MCF 10A (cell line): ENCODE results near the gene MCTP1. TPM values are rescaled to one million over a fixed set of nuclear protein-coding genes. Genes with fewer than 3 reads are reported as not detected.

ENCODE experiments used
- BruUV-seq: library from RNA; stranded (reverse); fragments of 400-500 nt; replicated peaks from 2 replicates; lab custom pipeline; 2021; lab: Mats Ljungman, UMichigan
- CTCF ChIA-PET: fragments of 300-600 bp; sonication (Branson Sonifier 250); formaldehyde crosslinking; extraction: SDS; loops from one replicate; lab custom pipeline; 2021; ENCODE audit warnings: antibody characterized with exemption, inconsistent platforms; lab: Yijun Ruan, JAX
- POLR2A ChIA-PET: fragments of 300-600, 350-650 bp; sonication (Branson Sonifier 250); formaldehyde crosslinking; extraction: SDS; loops from one replicate; lab custom pipeline; 2020; ENCODE audit warnings: antibody characterized with exemption, inconsistent platforms; lab: Yijun Ruan, JAX
- DNase-seq: peaks from one replicate; pipeline ENCODE4 v3.0.0-alpha.2; 2018; ENCODE audit not compliant: unreplicated experiment
- H3K27ac Mint-ChIP-seq: one replicate; pipeline ENCODE4 v1.8.0; 2022; ENCODE audit warnings: mild to moderate bottlenecking, low read depth, mixed read lengths; ENCODE audit not compliant: unreplicated experiment
- H3K27me3 Mint-ChIP-seq: one replicate; pipeline ENCODE4 v1.8.0; 2022; ENCODE audit warnings: mixed read lengths; ENCODE audit not compliant: insufficient read depth, unreplicated experiment
- H3K36me3 Mint-ChIP-seq: one replicate; pipeline ENCODE4 v1.8.0; 2022; ENCODE audit warnings: mild to moderate bottlenecking, moderate library complexity, mixed read lengths; ENCODE audit not compliant: insufficient read depth, unreplicated experiment
- H3K4me1 Mint-ChIP-seq: one replicate; pipeline ENCODE4 v1.8.0; 2022; ENCODE audit warnings: mixed read lengths; ENCODE audit not compliant: insufficient read depth, unreplicated experiment
- H3K4me3 Mint-ChIP-seq: one replicate; pipeline ENCODE4 v1.8.0; 2022; ENCODE audit warnings: mild to moderate bottlenecking, moderate library complexity, mixed read lengths; ENCODE audit not compliant: unreplicated experiment
- H3K9me3 Mint-ChIP-seq: one replicate; pipeline ENCODE4 v1.8.0; 2022; ENCODE audit warnings: mixed read lengths; ENCODE audit not compliant: unreplicated experiment
- CTCF ChIP-seq: fragments of 200-600 bp; IDR thresholded peaks from one replicate; pipeline ENCODE4 v1.8.0; 2022; ENCODE audit warnings: antibody characterized with exemption, mild to moderate bottlenecking; ENCODE audit not compliant: unreplicated experiment
- intact Hi-C: fragments of 100-400 bp; cut with micrococcal nuclease; formaldehyde crosslinking; loops from 2 replicates; pipeline ENCODE4 v1.14.1; 2022
- total RNA-seq: library from RNA; stranded (reverse); gene quantifications from 2 replicates; pipeline ENCODE4 v1.2.3, GENCODE V29; 2022

Gene MCTP1
- total RNA-seq, 1 experiment from 2014 or later = 40.3 TPM

DNA sequence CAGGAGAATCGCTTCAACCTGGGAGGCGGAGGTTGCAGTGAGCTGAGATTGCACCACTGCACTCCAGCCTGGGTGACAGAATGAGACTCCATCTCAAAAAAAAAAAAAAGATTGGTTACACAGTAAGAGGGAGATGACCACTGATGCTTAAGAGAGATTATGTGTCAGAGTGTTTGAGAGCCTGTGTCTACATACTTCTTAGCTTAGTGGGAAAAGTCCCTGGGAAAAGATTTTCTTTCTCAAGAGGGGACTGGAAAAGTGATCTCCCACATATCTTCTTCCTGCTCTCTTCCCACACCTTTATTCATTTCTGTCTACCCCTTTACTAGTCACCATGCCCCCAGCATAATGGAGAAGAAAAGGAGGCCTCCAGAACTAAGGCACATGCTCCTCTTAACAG, 55.2 kb downstream of the MCTP1 start:
- H3K4me1 Mint-ChIP-seq = no peaks in the 10 kb centered on the region
- H3K4me3 Mint-ChIP-seq = no peak overlapping the region
- intact Hi-C loops = no loop called here
- CTCF ChIA-PET = interaction anchor here (0.8 kb wide), 1 partner anchor 12 kb away, joined by 3 read pairs; no protein-coding TSS in a partner anchor
- no peaks in the 10 kb centered on the region for H3K27me3 Mint-ChIP-seq
- H3K9me3 Mint-ChIP-seq = no peaks in the 10 kb centered on the region
- no peaks in the 10 kb centered on the region for H3K36me3 Mint-ChIP-seq
- no peak overlapping the region for H3K27ac Mint-ChIP-seq
- no peak for TF ChIP-seq CTCF
- BruUV-seq = no TSS peak
- DNase-seq = no peak
- POLR2A ChIA-PET = interaction anchor here (0.6 kb wide), 1 partner anchor 81 kb away, joined by 3 read pairs; no protein-coding TSS in a partner anchor

GRCh38 chr5:95224701-95225459, 60.0 kb downstream of the MCTP1 start:
- ChIA-PET CTCF (interaction anchor here (1.0 kb wide), 1 partner anchor 257 kb away, joined by 3 read pairs; no protein-coding TSS in a partner anchor), POLR2A (no interaction called here)
- Mint-ChIP-seq H3K9me3 (no peaks in the 10 kb centered on the region), H3K27me3 (no peaks in the 10 kb centered on the region), H3K27ac (no peak overlapping the region), H3K4me1 (no peaks in the 10 kb centered on the region), H3K4me3 (no peak overlapping the region), H3K36me3 (no peaks in the 10 kb centered on the region)
- no peak for DNase-seq
- intact Hi-C loops = no loop called here
- no peak for TF ChIP-seq CTCF
- no TSS peak for BruUV-seq

DNA sequence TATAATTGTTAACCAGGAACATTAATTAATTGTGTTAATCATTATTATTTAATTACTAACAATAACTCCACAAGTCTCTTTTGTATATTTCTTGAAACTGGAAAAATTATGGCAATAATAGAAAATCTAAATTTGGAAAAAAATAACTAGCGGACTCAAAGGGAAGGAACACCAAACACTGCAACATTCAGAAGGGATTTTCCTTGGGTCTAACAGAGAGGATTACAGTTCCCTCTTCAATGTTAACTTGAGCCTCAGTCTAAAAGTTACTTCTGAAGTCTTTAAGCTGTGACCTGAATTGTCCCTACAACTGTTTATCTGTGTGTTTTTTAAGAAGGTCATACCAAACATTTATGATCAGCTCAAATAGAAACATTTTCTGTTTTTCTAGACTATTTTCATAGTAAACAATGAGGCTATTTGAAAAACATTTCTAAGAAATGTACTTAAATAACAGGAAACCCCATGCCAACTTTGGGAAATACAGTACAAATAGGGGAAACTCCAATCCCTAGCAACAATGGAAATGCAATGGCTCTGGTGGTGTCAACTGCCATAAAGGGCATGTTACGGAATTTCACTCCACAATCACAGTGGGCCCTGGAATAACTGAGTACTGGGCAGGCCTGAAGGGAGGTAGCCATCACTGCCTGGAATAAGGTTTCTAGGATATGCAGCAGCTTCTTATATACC, 61.2 kb downstream of the MCTP1 start:
- intact Hi-C loops = no loop called here
- Mint-ChIP-seq H3K9me3 (no peaks in the 10 kb centered on the region), H3K27ac (no peak overlapping the region), H3K4me1 (no peaks in the 10 kb centered on the region), H3K4me3 (no peak overlapping the region), H3K36me3 (no peaks in the 10 kb centered on the region), H3K27me3 (no peaks in the 10 kb centered on the region)
- POLR2A ChIA-PET = no interaction called here
- BruUV-seq = no TSS peak
- no peak for DNase-seq
- no peak for TF ChIP-seq CTCF
- CTCF ChIA-PET = interaction anchor here (0.7 kb wide), 2 partner anchors 37 to 160 kb away, joined by 3 to 5 read pairs; no protein-coding TSS in a partner anchor

DNA sequence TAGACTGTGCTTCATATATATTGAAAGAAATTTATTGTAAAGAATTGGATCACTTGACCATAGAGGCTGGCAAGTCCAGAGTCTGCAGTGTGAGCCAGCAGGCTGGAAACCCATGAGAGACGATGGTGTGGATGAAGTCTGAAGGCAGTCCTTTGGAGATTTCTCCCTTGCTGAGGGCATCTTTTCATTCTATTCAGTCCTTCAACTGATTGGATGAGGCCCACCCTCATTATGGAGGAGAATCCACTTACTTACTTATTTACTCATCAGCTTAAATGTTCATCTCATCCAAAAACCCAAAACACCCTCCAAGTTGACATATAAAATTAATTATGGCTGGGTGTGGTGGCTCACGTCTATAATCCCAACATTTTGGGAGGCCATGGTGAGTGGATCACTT, 62.1 kb downstream of the MCTP1 start:
- BruUV-seq = no TSS peak
- CTCF ChIA-PET = no interaction called here
- Mint-ChIP-seq H3K27ac (no peak overlapping the region), H3K4me1 (no peaks in the 10 kb centered on the region), H3K36me3 (no peaks in the 10 kb centered on the region), H3K4me3 (no peak overlapping the region), H3K27me3 (no peaks in the 10 kb centered on the region), H3K9me3 (no peaks in the 10 kb centered on the region)
- intact Hi-C loops = no loop called here
- POLR2A ChIA-PET = no interaction called here
- DNase-seq = no peak
- TF ChIP-seq CTCF = no peak
